Epithelial cell of esophagus (primary cell): ENCODE results near the gene OLFML2A.

Experiments used
- DNase-seq: peaks from one replicate; pipeline ENCODE4 v3.0.0; 2010; ENCODE audit warnings: low read depth
- H3K4me3 ChIP-seq: 2 replicates; pipeline ENCODE4 v1.5.1; 2011; ENCODE audit warnings: mild to moderate bottlenecking, low read length, control low read depth
- CTCF ChIP-seq: IDR thresholded peaks from 2 replicates; pipeline ENCODE4 v1.5.1; 2011; ENCODE audit warnings: low read depth, mild to moderate bottlenecking, low read length, control low read depth, inconsistent platforms; ENCODE audit not compliant: insufficient read depth; ENCODE audit errors: missing control alignments

OLFML2A gene

GRCh38 chr9:124797343-124798103 is 20.6 kb downstream of the OLFML2A start:
- TF ChIP-seq CTCF, result no peak
- H3K4me3 ChIP-seq, result no peak overlapping the region
- DNase-seq, result no peak

GRCh38 chr9:124799274-124800006 is 22.5 kb downstream of the OLFML2A start:
- no peak for DNase-seq
- H3K4me3 ChIP-seq, result no peak overlapping the region
- no peak for TF ChIP-seq CTCF

- no peak for TF ChIP-seq CTCF
- H3K4me3 ChIP-seq, result no peak overlapping the region
- peak; percentile 45 for DNase-seq
Observed at GRCh38 chr9:124800306-124801259, 23.6 kb downstream of the OLFML2A start.

- no peak overlapping the region for H3K4me3 ChIP-seq
- TF ChIP-seq CTCF, result no peak
- DNase-seq, result no peak
Observed at GRCh38 chr9:124801356-124801755, 24.4 kb downstream of the OLFML2A start.

GRCh38 chr9:124802426-124802825 is 25.5 kb downstream of the OLFML2A start:
- no peak for DNase-seq
- no peak overlapping the region for H3K4me3 ChIP-seq
- TF ChIP-seq CTCF, result no peak

GRCh38 chr9:124803911-124804310 is 27.0 kb downstream of the OLFML2A start:
- no peak for DNase-seq

More at GRCh38 chr9:124803911-124804310, 27.0 kb downstream of the OLFML2A start:
- H3K4me3 ChIP-seq, result no peak overlapping the region
- TF ChIP-seq CTCF, result no peak
